Measurements from ENCODE around the gene CUX1.

DNA sequence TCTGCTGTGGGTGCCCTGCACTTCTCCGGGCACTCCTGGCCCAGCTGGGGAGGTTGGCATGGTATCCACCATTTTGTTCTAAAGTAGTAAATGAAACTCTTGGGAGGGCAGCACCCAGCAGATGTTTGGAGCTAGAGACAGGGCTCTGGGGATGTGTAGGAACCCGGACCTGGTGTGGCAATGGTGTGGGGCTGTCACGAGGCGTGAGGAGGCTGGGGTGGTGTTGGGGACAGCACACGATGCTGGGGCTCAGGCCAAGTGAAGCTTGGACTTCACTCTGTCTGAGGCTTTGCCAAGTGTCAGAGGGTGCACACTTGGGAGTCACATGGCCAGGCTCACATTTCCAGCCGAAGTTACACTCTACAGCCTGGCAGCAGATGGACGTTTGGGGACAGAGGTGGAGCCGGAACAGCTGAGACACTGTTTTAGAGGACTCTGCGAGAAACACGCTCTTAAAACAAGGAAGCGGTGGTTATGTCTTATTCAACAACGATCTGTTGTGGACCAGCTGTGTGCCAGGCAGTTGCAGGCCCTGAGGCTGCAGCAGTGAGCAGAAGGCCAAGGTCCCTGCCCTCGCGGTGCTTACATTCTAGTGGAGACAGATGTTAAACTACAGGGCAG lies 118.2 kb downstream of the CUX1 start:
- TF ChIP-seq, protein P1, sequence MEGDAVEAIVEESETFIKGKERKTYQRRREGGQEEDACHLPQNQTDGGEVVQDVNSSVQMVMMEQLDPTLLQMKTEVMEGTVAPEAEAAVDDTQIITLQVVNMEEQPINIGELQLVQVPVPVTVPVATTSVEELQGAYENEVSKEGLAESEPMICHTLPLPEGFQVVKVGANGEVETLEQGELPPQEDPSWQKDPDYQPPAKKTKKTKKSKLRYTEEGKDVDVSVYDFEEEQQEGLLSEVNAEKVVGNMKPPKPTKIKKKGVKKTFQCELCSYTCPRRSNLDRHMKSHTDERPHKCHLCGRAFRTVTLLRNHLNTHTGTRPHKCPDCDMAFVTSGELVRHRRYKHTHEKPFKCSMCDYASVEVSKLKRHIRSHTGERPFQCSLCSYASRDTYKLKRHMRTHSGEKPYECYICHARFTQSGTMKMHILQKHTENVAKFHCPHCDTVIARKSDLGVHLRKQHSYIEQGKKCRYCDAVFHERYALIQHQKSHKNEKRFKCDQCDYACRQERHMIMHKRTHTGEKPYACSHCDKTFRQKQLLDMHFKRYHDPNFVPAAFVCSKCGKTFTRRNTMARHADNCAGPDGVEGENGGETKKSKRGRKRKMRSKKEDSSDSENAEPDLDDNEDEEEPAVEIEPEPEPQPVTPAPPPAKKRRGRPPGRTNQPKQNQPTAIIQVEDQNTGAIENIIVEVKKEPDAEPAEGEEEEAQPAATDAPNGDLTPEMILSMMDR (IDR thresholded peaks at IDR 0.05; ENCODE audit: borderline replicate concordance, extremely low read depth, low read length, poor library complexity, severe bottlenecking) = no peak
- no peak for TF ChIP-seq EZH2 (IDR thresholded peaks at IDR 0.05; ENCODE audit: borderline replicate concordance, low read depth, low read length, severe bottlenecking)
